CD8-positive, alpha-beta memory T cell (primary cell): ENCODE measurements around the gene TERB1. TPM values are rescaled to one million over a fixed set of nuclear protein-coding genes. Genes with fewer than 3 reads are reported as not detected.
A peak's percentile ranks its signal among the peaks of the same experiment; 100 is the strongest.

Source experiments
- CTCF ChIA-PET: fragments of 350-600 bp; sonication (Branson Sonifier 250); formaldehyde crosslinking; loops from one replicate; lab custom pipeline; 2021; ENCODE audit warnings: antibody characterized with exemption; lab: Charles Lee
- POLR2A ChIA-PET: fragments of 350-600 bp; sonication (Branson Sonifier 250); formaldehyde crosslinking; loops from one replicate; lab custom pipeline; 2021; ENCODE audit warnings: antibody characterized with exemption; lab: Charles Lee
- DNase-seq, 5 donors: peaks; one replicate each; pipeline versions ENCODE4 v3.0.0 to v3.0.0-alpha.2; 2020 to 2022; ENCODE audit warnings: mixed read lengths in 1 of 5
- H3K27ac ChIP-seq: one replicate; pipeline ENCODE4 v1.7.0; 2013; ENCODE audit warnings: low read depth, mild to moderate bottlenecking, low read length, moderate library complexity
- H3K27me3 ChIP-seq: 2 replicates; pipeline ENCODE4 v1.7.0; 2013; ENCODE audit warnings: low read length, mild to moderate bottlenecking; ENCODE audit not compliant: insufficient read depth, poor library complexity, severe bottlenecking
- H3K36me3 ChIP-seq: 2 replicates; pipeline ENCODE4 v1.7.0; 2013; ENCODE audit warnings: mild to moderate bottlenecking, low read length, moderate library complexity; ENCODE audit not compliant: insufficient read depth
- H3K4me1 ChIP-seq: 2 replicates; pipeline ENCODE4 v1.7.0; 2013; ENCODE audit warnings: mild to moderate bottlenecking, low read length, moderate library complexity; ENCODE audit not compliant: insufficient read depth
- H3K4me3 ChIP-seq: 2 replicates; pipeline ENCODE4 v1.7.0; 2013; ENCODE audit warnings: mild to moderate bottlenecking, low read length
- H3K9me3 ChIP-seq: 2 replicates; pipeline ENCODE4 v1.7.0; 2013; ENCODE audit warnings: mild to moderate bottlenecking, low read length
- H3K27ac Mint-ChIP-seq, 8 donors: one replicate each; pipeline ENCODE4 v1.8.0; 2020 to 2021; ENCODE audit warnings: mixed read lengths in 8 of 8, mild to moderate bottlenecking in 6 of 8, inconsistent platforms in 3 of 8, moderate library complexity in 3 of 8
- H3K27me3 Mint-ChIP-seq, 2 donors: one replicate each; pipeline ENCODE4 v1.8.0; 2020 to 2021; ENCODE audit warnings: mixed read lengths in 2 of 2, mild to moderate bottlenecking in 1 of 2, moderate library complexity in 1 of 2
- H3K36me3 Mint-ChIP-seq, 3 donors: one replicate each; pipeline ENCODE4 v1.8.0; 2020 to 2021; ENCODE audit warnings: mixed read lengths in 3 of 3, inconsistent platforms in 1 of 3, mild to moderate bottlenecking in 1 of 3
- H3K4me1 Mint-ChIP-seq, 3 donors: one replicate each; pipeline ENCODE4 v1.8.0; 2020 to 2021; ENCODE audit warnings: mixed read lengths in 3 of 3, inconsistent platforms in 1 of 3, mild to moderate bottlenecking in 1 of 3
- H3K4me3 Mint-ChIP-seq, 7 donors: one replicate each; pipeline ENCODE4 v1.8.0; 2020 to 2021; ENCODE audit warnings: mixed read lengths in 7 of 7, mild to moderate bottlenecking in 6 of 7, moderate library complexity in 4 of 7, inconsistent platforms in 2 of 7
- H3K9me3 Mint-ChIP-seq, 5 donors: one replicate each; pipeline ENCODE4 v1.8.0; 2020 to 2022; ENCODE audit warnings: mixed read lengths in 5 of 5, mild to moderate bottlenecking in 3 of 5, moderate library complexity in 2 of 5, inconsistent platforms in 1 of 5
- polyA plus RNA-seq: library from polyadenylated mRNA; unstranded; fragments of 300-500 nt; fragmentation: Illumina TruSeq; gene quantifications from one replicate; pipeline ENCODE4 v1.2.3, GENCODE V29; 2021
- total RNA-seq, 2 experiments: library from RNA; stranded (reverse); gene quantifications; one replicate each; pipeline ENCODE4 v1.2.3, GENCODE V29; 2021

The TERB1 gene
- total and polyA plus RNA-seq, 3 experiments from 2014 or later = 0.20 TPM; not detected in 2

- Mint-ChIP-seq H3K36me3 (peaks cover 15 to 91% (median 23%) of the 10 kb centered on the region in 3 donors), H3K27ac (peak overlapping the region in 2 of 8 donors; percentile 36 to 52), H3K27me3 (no peaks in the 10 kb centered on the region), H3K9me3 (no peaks in the 10 kb centered on the region), H3K4me1 (peaks cover 6% of the 10 kb centered on the region in 3 donors), H3K4me3 (no peak overlapping the region)
- Histone ChIP-seq H3K4me3 (no peak overlapping the region), H3K4me1 (no peaks in the 10 kb centered on the region), H3K27ac (no peak overlapping the region), H3K27me3 (no peaks in the 10 kb centered on the region), H3K36me3 (peaks cover 45% of the 10 kb centered on the region), H3K9me3 (no peaks in the 10 kb centered on the region)
- POLR2A ChIA-PET = no interaction called here
- DNase-seq = no peak
- CTCF ChIA-PET = interaction anchor here (0.6 to 4.6 kb wide), 10 partner anchors 9 to 323 kb away, joined by 3 to 26 read pairs (median 4); partner anchors contain the start of genes DYNC1LI2 and NAE1
Observed at GRCh38 chr16:66728804-66729203, 72.6 kb downstream of the TERB1 start.

GRCh38 chr16:66728117-66728787 is 73.1 kb downstream of the TERB1 start:
- CTCF ChIA-PET = interaction anchor here (0.6 to 4.6 kb wide), 12 partner anchors 8 to 322 kb away, joined by 3 to 26 read pairs (median 4); partner anchors contain the start of genes DYNC1LI2 and NAE1
- Mint-ChIP-seq H3K4me1 (peaks cover 6% of the 10 kb centered on the region in 3 donors), H3K36me3 (peaks cover 15 to 91% (median 27%) of the 10 kb centered on the region in 3 donors), H3K4me3 (no peak overlapping the region), H3K27me3 (no peaks in the 10 kb centered on the region), H3K9me3 (no peaks in the 10 kb centered on the region), H3K27ac (peak overlapping the region in 5 of 8 donors; percentile 8 to 89 (median 70))
- Histone ChIP-seq H3K4me3 (no peak overlapping the region), H3K9me3 (no peaks in the 10 kb centered on the region), H3K27ac (no peak overlapping the region), H3K36me3 (peaks cover 50% of the 10 kb centered on the region), H3K4me1 (no peaks in the 10 kb centered on the region), H3K27me3 (no peaks in the 10 kb centered on the region)
- POLR2A ChIA-PET = no interaction called here
- peak in 2 of 5 donors; percentile 40 for DNase-seq

DNA sequence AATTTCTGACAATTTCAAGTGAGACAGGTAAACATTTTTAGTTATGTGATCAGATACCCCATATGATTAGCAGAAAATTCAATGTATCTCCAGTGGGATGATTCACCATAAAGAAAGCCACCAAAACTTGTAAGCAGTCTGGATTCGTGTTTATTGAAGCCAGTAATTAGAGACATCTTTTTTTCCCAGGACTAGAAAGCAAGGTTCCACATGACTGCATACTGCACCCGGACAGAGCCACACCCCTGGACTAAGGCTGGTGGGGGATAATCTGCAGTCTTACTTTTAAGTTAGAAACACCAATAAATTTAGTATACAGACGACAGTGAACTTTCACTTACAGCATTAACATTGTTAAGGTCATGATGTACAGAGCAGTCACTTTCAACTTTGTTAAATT is 80.6 kb downstream of the TERB1 start:
- H3K4me3 Mint-ChIP-seq = no peak overlapping the region
- no peaks in the 10 kb centered on the region for H3K9me3 Mint-ChIP-seq
- no peak overlapping the region for H3K4me3 ChIP-seq
- no peaks in the 10 kb centered on the region for H3K27me3 ChIP-seq
- no peaks in the 10 kb centered on the region for H3K9me3 ChIP-seq
- peaks cover 27% of the 10 kb centered on the region for H3K36me3 ChIP-seq
- H3K27ac ChIP-seq = no peak overlapping the region
- CTCF ChIA-PET = interaction anchor here (1.3 kb wide), 1 partner anchor 20 kb away, joined by 3 read pairs; no protein-coding TSS in a partner anchor
- POLR2A ChIA-PET = no interaction called here
- peak overlapping the region in 2 of 8 donors; percentile 42 to 51 for H3K27ac Mint-ChIP-seq
- no peaks in the 10 kb centered on the region for H3K4me1 Mint-ChIP-seq
- no peaks in the 10 kb centered on the region for H3K27me3 Mint-ChIP-seq
- DNase-seq = no peak
- H3K36me3 Mint-ChIP-seq = peaks cover 6 to 61% (median 16%) of the 10 kb centered on the region in 3 donors
- no peaks in the 10 kb centered on the region for H3K4me1 ChIP-seq

DNA sequence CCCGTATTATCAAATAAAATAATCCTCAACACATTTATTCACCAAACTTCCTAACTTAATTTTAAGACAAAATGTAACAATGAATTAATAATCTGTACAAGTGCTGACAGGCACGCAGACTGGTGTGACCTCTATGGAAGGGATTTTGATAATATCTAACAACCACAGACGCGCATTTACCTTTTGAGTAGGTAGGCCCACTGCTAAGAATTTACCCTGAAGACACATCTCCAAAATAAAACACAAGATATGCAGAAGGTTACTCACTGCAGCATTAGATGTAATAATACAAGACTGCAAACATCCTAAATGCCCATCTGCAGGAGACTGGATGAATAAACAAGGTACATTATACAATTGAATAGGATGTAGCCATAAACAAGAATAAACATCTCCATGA is 82.1 kb downstream of the TERB1 start:
- POLR2A ChIA-PET = no interaction called here
- Mint-ChIP-seq H3K4me3 (no peak overlapping the region), H3K9me3 (no peaks in the 10 kb centered on the region), H3K4me1 (no peaks in the 10 kb centered on the region), H3K27ac (no peak overlapping the region), H3K27me3 (no peaks in the 10 kb centered on the region), H3K36me3 (peaks cover 2 to 50% (median 16%) of the 10 kb centered on the region in 3 donors)
- H3K27me3 ChIP-seq = no peaks in the 10 kb centered on the region
- H3K36me3 ChIP-seq = peaks cover 15% of the 10 kb centered on the region
- no peak overlapping the region for H3K4me3 ChIP-seq
- no peaks in the 10 kb centered on the region for H3K4me1 ChIP-seq
- CTCF ChIA-PET = no interaction called here
- no peak for DNase-seq
- no peak overlapping the region for H3K27ac ChIP-seq
- no peaks in the 10 kb centered on the region for H3K9me3 ChIP-seq

DNA sequence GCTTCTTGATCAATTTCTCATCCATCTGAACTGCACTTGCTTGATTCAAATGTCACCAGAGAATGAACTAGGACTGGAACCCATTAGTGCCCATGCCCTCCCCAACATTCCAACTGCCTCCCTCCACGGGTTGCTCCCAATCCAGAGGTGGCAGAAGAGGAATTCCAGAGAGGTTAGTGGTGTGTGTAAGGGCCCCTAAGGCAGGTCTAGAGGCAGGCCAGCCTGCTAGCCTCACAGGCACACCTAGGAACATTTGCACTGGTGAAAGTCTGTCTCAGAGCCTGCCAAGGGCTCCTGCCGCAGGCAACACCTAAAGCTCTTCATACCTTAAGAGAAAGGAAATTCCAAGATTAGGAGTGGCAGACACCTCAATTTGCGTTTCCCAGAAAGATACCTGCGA is 83.6 kb downstream of the TERB1 start:
- Mint-ChIP-seq H3K27me3 (no peaks in the 10 kb centered on the region), H3K4me1 (no peaks in the 10 kb centered on the region), H3K9me3 (no peaks in the 10 kb centered on the region), H3K36me3 (peaks cover 0 to 35% (median 5%) of the 10 kb centered on the region in 3 donors), H3K27ac (no peak overlapping the region), H3K4me3 (no peak overlapping the region)
- no peak for DNase-seq
- peaks cover under 1% of the 10 kb centered on the region for H3K36me3 ChIP-seq
- H3K4me1 ChIP-seq = no peaks in the 10 kb centered on the region
- H3K27me3 ChIP-seq = no peaks in the 10 kb centered on the region
- ChIA-PET POLR2A (no interaction called here), CTCF (no interaction called here)
- no peaks in the 10 kb centered on the region for H3K9me3 ChIP-seq
- no peak overlapping the region for H3K4me3 ChIP-seq
- H3K27ac ChIP-seq = no peak overlapping the region

- H3K36me3 ChIP-seq = no peaks in the 10 kb centered on the region
- POLR2A ChIA-PET = no interaction called here
- CTCF ChIA-PET = no interaction called here
- no peak for DNase-seq
- H3K27ac ChIP-seq = no peak overlapping the region
- no peaks in the 10 kb centered on the region for H3K4me1 ChIP-seq
- no peak overlapping the region for H3K4me3 ChIP-seq
- no peaks in the 10 kb centered on the region for H3K9me3 ChIP-seq
- H3K27ac Mint-ChIP-seq = no peak overlapping the region
- H3K9me3 Mint-ChIP-seq = no peaks in the 10 kb centered on the region
- H3K4me1 Mint-ChIP-seq = no peaks in the 10 kb centered on the region
- no peak overlapping the region for H3K4me3 Mint-ChIP-seq
- H3K36me3 Mint-ChIP-seq = peaks cover 0 to 30% (median 5%) of the 10 kb centered on the region in 3 donors
- no peaks in the 10 kb centered on the region for H3K27me3 ChIP-seq
- peaks cover 0 to 3% of the 10 kb centered on the region in 2 donors for H3K27me3 Mint-ChIP-seq
Observed at GRCh38 chr16:66717112-66717675, 84.2 kb downstream of the TERB1 start.

DNA sequence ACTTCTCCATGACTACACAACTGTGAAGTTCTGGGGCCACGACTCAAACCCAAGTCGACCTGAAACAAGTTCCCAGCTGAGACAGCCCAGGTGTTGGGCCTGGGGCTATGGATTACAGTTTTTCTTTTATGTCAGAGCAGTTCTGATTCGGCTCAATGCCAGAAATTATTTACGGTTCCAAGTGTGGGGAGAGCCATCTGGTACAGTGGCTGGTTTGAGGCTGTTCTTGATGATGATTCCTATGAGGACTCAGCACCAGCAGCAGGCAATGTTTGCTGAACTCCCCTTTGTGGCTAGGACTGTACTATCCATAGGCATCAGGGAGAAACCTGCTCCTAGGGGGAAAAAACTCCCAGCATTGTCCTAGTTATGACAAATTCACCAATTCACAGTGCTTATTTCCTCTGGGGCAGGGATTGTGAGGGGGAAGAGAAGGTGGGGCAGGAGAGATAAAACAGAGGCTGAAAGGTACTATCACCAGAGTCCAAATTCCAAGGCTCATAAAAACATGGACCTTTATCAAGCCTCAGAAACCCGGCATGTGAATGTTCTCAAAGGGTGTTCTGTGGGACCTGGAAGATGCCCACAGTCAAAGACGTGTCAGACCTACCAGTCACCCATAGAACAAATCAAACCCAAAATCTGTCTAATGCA is 86.6 kb downstream of the TERB1 start:
- no peak overlapping the region for H3K4me3 Mint-ChIP-seq
- Histone ChIP-seq H3K27ac (no peak overlapping the region), H3K4me3 (no peak overlapping the region), H3K36me3 (no peaks in the 10 kb centered on the region), H3K9me3 (no peaks in the 10 kb centered on the region), H3K27me3 (no peaks in the 10 kb centered on the region), H3K4me1 (no peaks in the 10 kb centered on the region)
- no peaks in the 10 kb centered on the region for H3K9me3 Mint-ChIP-seq
- no peak for DNase-seq
- no peak overlapping the region for H3K27ac Mint-ChIP-seq
- peaks cover 4 to 6% of the 10 kb centered on the region in 2 donors for H3K27me3 Mint-ChIP-seq
- peaks cover 0 to 16% (median 3%) of the 10 kb centered on the region in 3 donors for H3K36me3 Mint-ChIP-seq
- CTCF ChIA-PET = no interaction called here
- H3K4me1 Mint-ChIP-seq = no peaks in the 10 kb centered on the region
- POLR2A ChIA-PET = no interaction called here

- no peak overlapping the region for H3K27ac Mint-ChIP-seq
- H3K4me3 Mint-ChIP-seq = no peak overlapping the region
- H3K27me3 Mint-ChIP-seq = peaks cover 4 to 6% of the 10 kb centered on the region in 2 donors
- DNase-seq = no peak
- ChIA-PET POLR2A (no interaction called here), CTCF (no interaction called here)
- Histone ChIP-seq H3K27me3 (no peaks in the 10 kb centered on the region), H3K27ac (no peak overlapping the region), H3K9me3 (no peaks in the 10 kb centered on the region), H3K4me3 (no peak overlapping the region), H3K36me3 (no peaks in the 10 kb centered on the region), H3K4me1 (no peaks in the 10 kb centered on the region)
- no peaks in the 10 kb centered on the region for H3K4me1 Mint-ChIP-seq
- H3K36me3 Mint-ChIP-seq = peaks cover 0 to 10% (median under 1%) of the 10 kb centered on the region in 3 donors
- H3K9me3 Mint-ChIP-seq = no peaks in the 10 kb centered on the region
Observed at GRCh38 chr16:66714062-66714461, 87.3 kb downstream of the TERB1 start.
